HUES6 (cell line): ENCODE measurements around the gene PPP1R14C.
"Not testable (repeated sequence)": the region's sequence is repeated elsewhere in the genome, so short reads cannot be mapped to it uniquely, and the experiment has no call there.

Source experiments
- H3K27ac ChIP-seq: 2 replicates; pipeline ENCODE4 v1.7.0; 2013; ENCODE audit warnings: low read depth, mild to moderate bottlenecking, low read length, inconsistent platforms
- H3K27me3 ChIP-seq: 2 replicates; pipeline ENCODE4 v1.6.1; 2013; ENCODE audit warnings: low read length; ENCODE audit not compliant: control insufficient read depth, insufficient read depth
- H3K36me3 ChIP-seq: 2 replicates; pipeline ENCODE4 v1.6.1; 2013; ENCODE audit warnings: low read length; ENCODE audit not compliant: control insufficient read depth, insufficient read depth
- H3K4me1 ChIP-seq: 2 replicates; pipeline ENCODE4 v1.6.1; 2013; ENCODE audit warnings: low read length; ENCODE audit not compliant: control insufficient read depth, insufficient read depth
- H3K4me3 ChIP-seq: 2 replicates; pipeline ENCODE4 v1.5.1; 2013; ENCODE audit warnings: low read depth, low read length
- H3K9ac ChIP-seq: one replicate; pipeline ENCODE4 v1.6.1; 2013; ENCODE audit warnings: mild to moderate bottlenecking, low read length
- H3K9me3 ChIP-seq: 2 replicates; pipeline ENCODE4 v1.6.1; 2013; ENCODE audit warnings: low read depth, low read length; ENCODE audit not compliant: control insufficient read depth, insufficient read depth

The PPP1R14C gene

GRCh38 chr6:150167479-150167873 is 24.6 kb downstream of the PPP1R14C start:
- Histone ChIP-seq H3K4me1 (no peaks in the 10 kb centered on the region), H3K9me3 (no peaks in the 10 kb centered on the region), H3K27me3 (no peaks in the 10 kb centered on the region), H3K36me3 (no peaks in the 10 kb centered on the region), H3K9ac (no peak overlapping the region), H3K4me3 (no peak overlapping the region), H3K27ac (no peak overlapping the region)

GRCh38 chr6:150169181-150169580 is 26.3 kb downstream of the PPP1R14C start:
- Histone ChIP-seq H3K9me3 (no peaks in the 10 kb centered on the region), H3K27me3 (no peaks in the 10 kb centered on the region), H3K4me3 (no peak overlapping the region), H3K27ac (no peak overlapping the region), H3K9ac (no peak overlapping the region), H3K36me3 (no peaks in the 10 kb centered on the region), H3K4me1 (no peaks in the 10 kb centered on the region)

- no peak overlapping the region for H3K9ac ChIP-seq
- H3K4me3 ChIP-seq, result no peak overlapping the region
- H3K27ac ChIP-seq, result no peak overlapping the region
- H3K9me3 ChIP-seq, result no peaks in the 10 kb centered on the region
- H3K27me3 ChIP-seq, result no peaks in the 10 kb centered on the region
- H3K36me3 ChIP-seq, result no peaks in the 10 kb centered on the region
- H3K4me1 ChIP-seq, result no peaks in the 10 kb centered on the region
These were observed 26.8 kb downstream of the PPP1R14C start for GRCh38 chr6:150169609-150170008.

GRCh38 chr6:150172929-150173328 is 30.1 kb downstream of the PPP1R14C start:
- no peaks in the 10 kb centered on the region for H3K27me3 ChIP-seq

GRCh38 chr6:150175586-150176151 is 32.8 kb downstream of the PPP1R14C start:
- no peaks in the 10 kb centered on the region for H3K4me1 ChIP-seq
- no peak overlapping the region for H3K4me3 ChIP-seq
- H3K36me3 ChIP-seq, result no peaks in the 10 kb centered on the region
- no peaks in the 10 kb centered on the region for H3K27me3 ChIP-seq
- no peak overlapping the region for H3K9ac ChIP-seq
- H3K27ac ChIP-seq, result no peak overlapping the region
- H3K9me3 ChIP-seq, result no peaks in the 10 kb centered on the region

More at GRCh38 chr6:150172929-150173328, 30.1 kb downstream of the PPP1R14C start:
- Histone ChIP-seq H3K9ac (no peak overlapping the region), H3K4me1 (no peaks in the 10 kb centered on the region), H3K9me3 (no peaks in the 10 kb centered on the region), H3K4me3 (no peak overlapping the region), H3K27ac (no peak overlapping the region), H3K36me3 (no peaks in the 10 kb centered on the region)

- Histone ChIP-seq H3K27ac (no peak overlapping the region), H3K36me3 (no peaks in the 10 kb centered on the region), H3K9me3 (no peaks in the 10 kb centered on the region), H3K4me1 (no peaks in the 10 kb centered on the region), H3K27me3 (no peaks in the 10 kb centered on the region), H3K4me3 (no peak overlapping the region), H3K9ac (no peak overlapping the region)
These were observed 33.3 kb downstream of the PPP1R14C start for GRCh38 chr6:150176152-150176551.

- H3K9ac ChIP-seq, result no peak overlapping the region
- no peaks in the 10 kb centered on the region for H3K9me3 ChIP-seq
- H3K4me1 ChIP-seq, result no peaks in the 10 kb centered on the region
- no peak overlapping the region for H3K4me3 ChIP-seq
- H3K36me3 ChIP-seq, result no peaks in the 10 kb centered on the region
- H3K27me3 ChIP-seq, result no peaks in the 10 kb centered on the region
- H3K27ac ChIP-seq, result no peak overlapping the region
These were observed 33.8 kb downstream of the PPP1R14C start for GRCh38 chr6:150176659-150177058.

GRCh38 chr6:150177259-150177951 is 34.6 kb downstream of the PPP1R14C start:
- Histone ChIP-seq H3K9me3 (no peaks in the 10 kb centered on the region), H3K27me3 (no peaks in the 10 kb centered on the region), H3K36me3 (no peaks in the 10 kb centered on the region), H3K4me1 (no peaks in the 10 kb centered on the region), H3K27ac (no peak overlapping the region), H3K4me3 (no peak overlapping the region), H3K9ac (no peak overlapping the region)

- H3K9ac ChIP-seq, result no peak overlapping the region
- no peaks in the 10 kb centered on the region for H3K36me3 ChIP-seq
- H3K4me3 ChIP-seq, result no peak overlapping the region
- H3K27ac ChIP-seq, result no peak overlapping the region
- H3K9me3 ChIP-seq, result no peaks in the 10 kb centered on the region
- no peaks in the 10 kb centered on the region for H3K4me1 ChIP-seq
- no peaks in the 10 kb centered on the region for H3K27me3 ChIP-seq
These were observed 35.2 kb downstream of the PPP1R14C start for GRCh38 chr6:150177952-150178520.

GRCh38 chr6:150179030-150179429 is 36.2 kb downstream of the PPP1R14C start:
- Histone ChIP-seq H3K27me3 (no peaks in the 10 kb centered on the region), H3K36me3 (no peaks in the 10 kb centered on the region), H3K9ac (no peak overlapping the region), H3K4me3 (no peak overlapping the region), H3K9me3 (no peaks in the 10 kb centered on the region), H3K27ac (no peak overlapping the region), H3K4me1 (no peaks in the 10 kb centered on the region)

GRCh38 chr6:150179907-150180424 is 37.1 kb downstream of the PPP1R14C start:
- H3K36me3 ChIP-seq, H3K27ac ChIP-seq, H3K4me1 ChIP-seq: not testable (repeated sequence)

More at GRCh38 chr6:150179907-150180424, 37.1 kb downstream of the PPP1R14C start:
- not testable (repeated sequence) for H3K4me3 ChIP-seq, H3K9me3 ChIP-seq, H3K9ac ChIP-seq, H3K27me3 ChIP-seq
